Measurements from ENCODE around the gene PDZRN3.

GRCh38 chr3:73597476-73597875 lies 27.3 kb downstream of the PDZRN3 start:
- TF ChIP-seq SP1 (IDR thresholded peaks at IDR 0.05) (no peak), FOXK2 (IDR thresholded peaks at IDR 0.05) (no peak), BHLHE40 (IDR thresholded peaks at IDR 0.05; ENCODE audit: borderline replicate concordance) (no peak), TARDBP (IDR thresholded peaks at IDR 0.05) (no peak), NFRKB (IDR thresholded peaks at IDR 0.05) (no peak), FOXM1 (IDR thresholded peaks at IDR 0.05; ENCODE audit: borderline replicate concordance) (no peak), ZNF384 (IDR thresholded peaks at IDR 0.05) (no peak), PKNOX1 (IDR thresholded peaks at IDR 0.05) (no peak), FOXA1 (IDR thresholded peaks at IDR 0.05) (no peak), SUZ12 (IDR thresholded peaks at IDR 0.05) (no peak), CTBP1 (IDR thresholded peaks at IDR 0.05; ENCODE audit: borderline replicate concordance) (no peak), ARNT (IDR thresholded peaks at IDR 0.05) (no peak), ELF4 (IDR thresholded peaks at IDR 0.05) (no peak)
